ENCODE results near the gene NSUN5.
"Not testable (repeated sequence)": the region's sequence is repeated elsewhere in the genome, so short reads cannot be mapped to it uniquely, and the experiment has no call there.

Gene NSUN5

DNA sequence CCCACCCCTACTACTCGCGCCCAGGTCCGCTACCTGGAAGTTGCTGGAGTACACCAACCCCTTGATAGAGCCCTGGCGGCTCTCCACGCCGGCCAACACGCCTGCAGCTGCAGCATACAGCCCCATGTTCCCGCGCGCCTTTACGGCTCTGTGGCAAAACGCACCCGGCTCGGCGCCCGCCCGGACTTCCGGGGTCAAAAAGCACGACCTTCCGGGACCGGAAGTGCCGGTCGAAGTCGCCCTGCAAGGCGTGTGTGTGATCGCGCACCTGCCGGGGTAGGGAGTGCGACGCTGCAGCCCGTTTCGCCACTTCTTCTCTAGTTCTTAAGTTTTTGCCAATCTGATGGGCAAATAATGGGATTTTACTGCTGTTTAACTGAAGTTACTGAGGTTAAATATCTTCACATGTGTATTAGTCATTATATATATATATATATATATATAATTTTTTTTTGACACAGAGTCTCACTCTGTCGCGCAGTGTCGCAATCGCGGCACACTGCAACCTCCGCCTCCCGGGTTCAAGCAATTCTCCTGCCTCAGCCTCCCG is at the start of gene NSUN5:
TSS of gene NSUN5 (minus strand) at position 162 of the 550 bp plus-strand sequence. CDS start at position 126, 36 bp downstream.
- peak; percentile 12 to 70 for DNase-seq

DNA sequence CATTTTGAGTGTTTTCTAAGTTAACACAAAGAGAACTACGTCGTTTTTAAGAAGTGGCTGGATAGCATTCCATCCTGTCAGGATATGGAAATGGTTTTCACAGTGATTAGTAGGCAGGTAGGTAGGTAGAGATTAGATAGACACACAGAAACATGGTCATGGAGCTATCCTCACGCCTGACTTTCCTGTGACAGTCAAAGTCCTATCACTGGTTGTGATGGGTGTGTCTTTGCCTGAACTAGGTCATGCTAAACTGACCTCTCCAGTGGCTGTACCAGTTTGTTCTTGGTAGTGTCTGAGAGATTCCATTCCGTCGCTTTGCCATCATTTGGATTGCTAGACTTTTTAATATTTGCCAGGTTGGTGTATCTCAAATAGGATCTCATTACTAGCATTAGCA is 47.5 kb upstream of the NSUN5 start:
- no peak for DNase-seq

DNA sequence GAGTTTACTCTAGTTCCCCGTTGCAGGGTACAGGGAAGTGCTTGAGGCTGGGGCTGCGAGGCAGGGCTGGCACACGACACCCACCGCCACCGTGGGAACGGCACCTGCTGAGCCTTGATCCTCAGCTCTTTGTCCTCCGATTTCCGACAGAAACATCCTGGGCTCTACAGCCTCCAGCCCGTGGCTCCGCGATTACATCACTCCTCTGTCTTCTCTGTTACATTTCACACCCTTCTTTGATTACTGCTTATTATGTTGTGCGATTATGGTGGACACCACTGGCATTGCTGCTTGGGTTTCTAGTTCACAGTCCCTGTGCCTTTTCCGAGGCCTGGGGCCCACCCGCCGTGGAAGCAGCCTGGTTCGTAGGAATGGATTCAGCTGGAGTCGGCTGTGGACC is 46.2 kb upstream of the NSUN5 start:
- DNase-seq = no peak

DNA sequence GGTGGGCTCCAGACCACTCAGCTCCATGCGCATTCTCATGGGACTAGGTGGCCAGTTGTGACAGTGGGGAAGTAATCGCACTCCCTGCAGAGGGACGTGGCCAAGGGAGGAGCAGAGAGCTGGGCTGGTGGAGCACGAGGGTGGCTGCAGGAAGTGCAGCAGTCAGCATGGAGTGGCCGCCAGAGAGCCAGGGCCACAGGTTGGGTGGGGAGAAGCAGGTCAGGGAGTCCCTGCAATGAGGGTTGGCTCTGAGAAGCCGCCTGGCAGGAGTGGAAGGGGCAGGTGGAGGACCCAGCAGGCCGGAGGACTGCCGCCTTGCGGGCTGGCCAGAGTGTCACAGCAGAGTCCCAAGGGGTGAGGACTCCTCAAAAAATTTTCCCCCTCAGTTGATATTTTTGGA is 45.6 kb upstream of the NSUN5 start:
- no peak for DNase-seq

DNA sequence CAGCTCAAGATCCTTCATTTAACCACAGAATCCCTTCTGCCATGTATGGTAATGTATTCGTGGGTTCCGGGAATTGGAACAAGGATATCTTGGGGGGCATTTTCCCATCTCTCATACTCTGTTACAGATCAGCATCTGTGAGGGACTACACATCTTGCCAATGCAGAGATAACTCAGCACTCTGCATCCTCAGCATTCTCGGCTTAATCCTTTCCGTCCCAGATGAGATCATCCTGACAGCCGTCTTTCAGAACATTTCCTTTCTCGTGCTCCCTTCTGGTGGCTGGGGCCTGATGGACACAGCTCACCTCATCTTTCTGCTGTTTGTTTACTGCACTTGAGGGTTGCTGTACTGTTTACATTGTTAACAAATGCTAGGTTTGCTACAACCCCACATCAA is 44.6 kb upstream of the NSUN5 start:
- no peak for DNase-seq

DNA sequence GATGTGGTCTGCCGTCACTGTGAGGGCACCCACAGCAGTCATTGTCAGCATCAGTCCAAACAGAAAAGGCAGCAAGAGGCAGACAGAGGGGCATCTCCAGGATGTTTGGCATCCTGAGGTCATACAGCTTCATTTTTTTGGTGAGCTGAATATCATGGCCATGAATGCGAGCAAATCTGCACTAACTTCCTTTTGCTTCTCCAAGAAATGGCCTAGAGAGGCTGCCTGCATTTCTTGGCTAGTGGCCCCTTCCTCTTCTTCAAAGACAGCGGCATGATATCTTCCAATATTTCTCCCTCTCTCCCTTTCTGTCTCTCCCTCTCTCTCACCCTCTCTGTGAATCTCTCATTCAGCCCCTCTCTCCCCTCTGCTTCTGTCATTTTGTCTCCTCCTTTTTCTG is 44.2 kb upstream of the NSUN5 start:
- DNase-seq = no peak

DNA sequence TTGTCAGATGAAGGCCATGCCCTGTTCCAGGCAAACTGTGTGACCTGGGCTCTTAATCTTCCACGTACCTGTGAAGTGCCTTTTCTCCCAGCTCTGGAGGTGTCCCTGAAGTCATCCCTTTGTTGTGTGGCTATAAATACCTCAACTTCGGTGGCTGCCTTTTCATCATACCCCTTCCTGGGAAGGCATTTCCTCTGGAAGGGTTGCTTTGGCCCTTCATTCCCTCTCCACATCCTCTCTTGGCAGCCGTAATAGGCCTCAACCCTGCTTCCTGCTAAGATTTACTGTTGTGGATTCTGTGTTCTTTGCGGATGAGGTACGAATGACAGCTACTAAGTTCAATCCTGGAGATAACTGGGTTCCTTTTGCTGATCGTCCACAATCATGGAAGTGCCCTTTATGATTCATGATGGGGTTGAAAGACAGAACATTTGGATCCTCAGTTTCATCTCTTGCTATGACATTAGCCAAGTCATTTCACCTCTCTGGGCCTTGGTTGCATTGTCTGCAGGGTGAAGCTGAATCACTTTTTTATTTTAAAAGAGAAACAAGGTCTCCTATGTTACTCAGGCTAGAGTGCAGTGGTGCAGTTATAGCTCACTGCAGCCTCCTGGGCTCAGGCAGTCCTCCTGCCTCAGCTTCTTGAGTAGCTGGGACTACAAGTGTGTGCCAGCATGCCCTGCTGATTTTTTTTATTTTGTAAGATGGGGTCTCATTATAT is 43.0 kb upstream of the NSUN5 start:
- no peak for DNase-seq

DNA sequence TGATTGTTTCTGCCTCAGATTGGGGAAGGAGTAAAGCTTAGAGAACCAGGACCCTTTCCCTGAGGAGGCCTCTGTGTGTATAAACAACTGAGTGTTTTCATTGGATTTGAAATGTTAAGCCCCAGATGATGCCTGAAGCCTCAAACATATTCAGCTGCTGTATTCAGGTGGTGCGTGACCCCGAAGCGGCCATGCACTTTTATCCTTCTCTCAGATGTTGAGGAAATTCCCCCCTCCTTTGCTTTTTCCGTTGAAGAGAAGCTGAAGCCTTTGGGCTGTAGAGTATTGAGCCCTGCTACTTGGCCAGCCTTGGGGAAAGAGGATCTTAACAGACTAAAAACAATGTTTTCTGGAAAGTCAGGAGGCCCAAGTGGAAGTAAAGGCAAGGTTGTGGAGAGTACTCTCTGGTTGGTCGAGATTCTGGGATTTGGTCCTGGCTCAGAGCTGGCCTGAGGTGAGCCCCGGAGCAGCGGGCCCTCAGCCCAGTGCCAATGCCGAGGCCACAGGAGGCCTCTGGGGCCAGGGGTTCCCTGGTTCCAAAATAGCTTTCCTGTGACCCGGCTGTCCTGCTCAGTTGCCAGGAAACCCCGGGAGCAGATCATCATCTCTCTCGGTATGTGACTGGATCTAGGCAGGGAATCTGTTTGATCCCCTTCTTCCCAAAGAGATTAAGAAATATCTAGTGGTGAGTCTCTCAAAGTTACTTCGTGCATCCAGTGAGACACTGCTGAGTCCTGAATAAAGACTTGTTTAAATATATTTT is 41.9 kb upstream of the NSUN5 start:
- DNase-seq = no peak

DNA sequence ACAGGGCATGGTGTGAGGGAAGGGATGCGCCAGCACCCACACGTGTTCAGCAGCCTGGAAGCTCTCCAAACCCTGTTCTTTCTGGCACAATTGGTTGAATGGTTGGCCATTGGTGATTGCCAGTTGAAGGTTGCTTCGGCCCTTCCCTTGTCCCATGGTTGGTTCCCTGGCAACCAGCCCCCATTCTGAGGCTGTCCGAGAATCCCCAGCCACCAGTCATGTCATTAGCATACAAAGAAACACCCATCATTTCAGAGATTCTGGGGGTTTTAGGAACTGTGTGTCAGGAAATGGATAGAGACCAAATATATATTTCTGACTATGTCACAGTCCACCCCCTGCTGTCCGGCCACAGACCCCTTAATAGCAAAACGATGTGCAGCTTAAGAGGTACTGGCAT is 41.1 kb upstream of the NSUN5 start:
- no peak for DNase-seq

DNA sequence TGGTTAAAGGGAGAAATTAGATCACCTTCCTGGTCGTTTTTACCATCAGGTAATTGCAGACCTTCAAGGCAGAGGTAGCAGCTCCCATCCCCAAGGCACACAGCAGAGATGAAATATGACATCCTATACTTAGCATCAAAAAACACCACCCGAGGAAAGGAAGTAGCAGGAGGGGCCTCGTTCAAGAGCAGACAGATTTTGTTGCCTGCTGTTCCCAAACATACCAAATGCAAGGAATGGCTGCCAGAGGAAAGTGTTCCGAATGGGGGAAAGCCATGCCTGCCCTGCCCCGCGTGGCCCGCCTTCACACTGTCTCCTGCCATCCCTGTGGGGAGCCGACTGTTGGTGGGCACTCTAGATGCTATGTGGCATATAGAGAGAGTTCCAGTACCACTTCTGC is 37.3 kb upstream of the NSUN5 start:
- no peak for DNase-seq

DNA sequence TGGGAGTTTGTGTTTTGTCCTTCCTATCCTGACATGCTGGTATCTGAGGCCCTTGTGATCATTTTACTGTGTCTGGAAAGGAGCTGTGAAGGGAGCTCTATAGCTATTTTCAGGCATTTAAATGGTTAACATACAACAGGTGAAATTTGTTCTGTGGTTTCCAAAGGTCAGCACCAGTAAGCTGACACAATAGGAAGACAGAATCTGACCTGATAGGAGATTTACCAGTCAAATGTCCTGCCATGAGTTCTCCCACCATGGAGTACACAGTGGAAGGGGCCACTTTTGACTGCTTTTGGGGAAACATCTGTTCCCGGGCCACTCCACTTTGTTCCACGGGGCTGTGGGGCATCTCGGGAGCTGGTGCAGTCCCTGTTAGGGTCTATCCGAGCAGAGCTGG is 36.9 kb upstream of the NSUN5 start:
- DNase-seq = no peak

DNA sequence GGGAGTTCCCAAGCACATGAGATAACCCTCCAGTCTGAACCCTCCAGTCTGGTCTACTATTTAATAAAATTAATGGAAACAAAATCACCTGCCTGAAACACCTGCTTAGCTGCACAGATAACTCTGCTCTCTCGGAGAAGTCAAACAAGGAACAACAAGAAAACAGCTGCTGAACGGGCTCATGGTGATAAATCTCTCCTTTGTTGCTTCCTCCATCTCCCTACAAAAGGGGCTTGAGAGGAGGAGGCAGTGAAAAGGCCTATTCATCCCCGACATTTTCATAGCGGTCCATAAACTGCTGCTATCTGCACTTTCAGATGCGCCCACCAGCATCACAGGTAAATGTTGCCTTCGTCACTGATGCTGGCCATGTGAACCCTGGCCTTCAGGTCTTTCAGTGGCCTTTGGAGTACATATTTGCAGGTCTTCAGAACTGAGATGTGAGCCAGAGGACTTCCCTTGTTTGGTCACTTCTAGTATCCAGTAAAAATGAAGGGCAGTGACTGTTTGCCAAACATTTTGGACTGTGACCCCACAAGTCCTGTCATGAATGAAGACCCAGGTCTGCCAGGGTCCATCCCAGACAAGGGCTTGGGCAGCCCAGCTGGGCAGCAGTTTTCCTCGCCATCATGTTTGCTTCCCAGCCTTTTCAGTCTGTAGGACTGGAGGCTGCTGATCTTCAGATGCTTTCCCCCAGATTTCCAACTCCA is 35.2 kb upstream of the NSUN5 start:
- no peak for DNase-seq

DNA sequence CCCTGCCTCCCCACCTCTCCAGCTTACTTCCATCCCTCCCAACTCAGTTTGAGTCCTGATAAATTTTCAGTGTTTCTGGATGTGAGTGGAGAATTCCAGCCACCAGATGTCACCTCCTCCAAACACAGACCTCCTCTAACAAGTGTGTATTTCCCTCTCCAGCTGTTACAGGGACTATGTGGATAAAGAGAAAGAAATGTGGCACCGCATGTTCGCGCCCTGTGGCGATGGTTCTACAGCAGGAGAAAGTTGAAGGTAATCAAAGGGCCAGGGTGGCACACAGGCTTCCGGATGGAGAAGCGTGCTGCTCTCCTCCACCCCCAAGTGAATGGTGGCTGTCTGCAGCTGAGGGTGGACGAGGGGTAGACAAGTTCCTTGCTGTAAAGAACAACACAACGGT is 34.0 kb upstream of the NSUN5 start:
- peak in 1 of 2 donors; percentile 3 for DNase-seq

DNA sequence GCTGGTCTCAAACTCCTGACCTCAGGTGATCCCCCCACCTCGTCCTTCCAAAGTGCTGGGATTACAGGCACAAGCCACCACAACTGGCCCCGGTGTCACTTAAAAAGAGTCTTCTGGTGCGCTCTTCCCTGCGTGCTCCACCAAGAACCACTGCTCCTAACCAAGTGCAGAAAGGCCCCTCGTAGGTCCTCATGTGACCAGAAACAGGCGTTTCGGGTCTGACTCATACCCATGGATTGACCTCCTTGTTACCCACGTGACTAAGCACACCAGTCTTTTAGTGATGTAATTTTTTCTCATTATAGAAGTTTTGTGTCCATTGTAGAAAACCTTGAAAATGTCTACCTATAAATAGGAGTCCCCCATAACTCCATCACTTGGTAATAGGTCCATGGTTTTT is 33.3 kb upstream of the NSUN5 start:
- DNase-seq = no peak

DNA sequence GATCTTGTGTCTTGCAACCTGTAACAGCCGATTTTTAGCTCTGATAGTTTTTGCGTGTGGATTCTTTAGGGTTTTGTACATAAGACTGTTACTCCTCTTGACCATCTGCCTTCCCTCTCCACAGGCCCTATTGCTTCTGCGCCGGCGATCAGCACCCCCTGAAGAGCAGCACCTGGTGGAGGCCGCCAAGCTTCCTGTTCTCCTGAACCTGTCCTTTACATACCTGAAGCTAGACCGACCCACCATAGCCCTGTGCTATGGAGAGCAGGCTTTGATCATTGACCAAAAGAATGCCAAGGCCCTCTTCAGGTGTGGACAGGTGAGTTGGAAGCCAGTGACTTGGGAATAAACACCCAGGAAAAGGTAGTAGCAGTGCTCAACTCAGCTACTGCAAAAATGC is 31.9 kb upstream of the NSUN5 start:
- DNase-seq = no peak

DNA sequence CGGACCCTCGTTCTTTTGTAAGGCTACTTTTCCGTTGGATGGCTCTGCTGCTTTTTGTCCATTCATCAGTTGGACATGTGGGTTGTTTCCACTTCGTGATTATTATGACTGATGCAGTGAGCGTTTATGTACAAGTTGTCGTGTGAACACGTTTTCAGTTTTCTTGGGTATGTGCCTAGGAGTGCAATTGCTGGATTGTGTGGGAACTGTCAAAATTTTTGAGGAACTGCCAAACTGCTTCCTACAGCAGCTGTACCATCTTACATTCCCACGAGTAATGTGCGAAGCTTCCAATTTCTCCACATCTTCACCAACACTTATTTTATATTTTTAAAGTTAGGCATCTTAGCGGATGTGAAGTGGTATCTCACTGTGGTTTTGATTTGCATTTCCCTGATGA is 29.7 kb upstream of the NSUN5 start:
- DNase-seq = no peak

DNA sequence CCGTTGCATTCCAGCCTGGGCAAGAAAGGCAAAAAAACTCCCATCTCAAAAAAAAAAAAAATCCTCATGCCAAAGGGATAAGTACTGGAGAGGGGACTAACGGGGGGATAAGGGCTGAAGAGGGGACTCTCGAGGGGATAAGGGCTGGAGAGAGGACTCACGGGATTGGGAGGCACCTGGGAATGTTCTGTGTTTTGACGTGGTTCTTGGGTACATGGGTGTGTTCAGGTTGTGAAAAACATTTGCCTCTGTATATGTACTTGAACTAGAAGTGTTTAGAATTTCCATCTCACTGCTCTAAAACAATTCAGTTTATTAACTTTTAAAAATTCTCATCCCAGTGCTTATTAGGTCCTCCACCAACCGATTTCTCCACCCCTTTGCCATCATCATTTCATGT is 23.8 kb upstream of the NSUN5 start:
- no peak for DNase-seq

DNA sequence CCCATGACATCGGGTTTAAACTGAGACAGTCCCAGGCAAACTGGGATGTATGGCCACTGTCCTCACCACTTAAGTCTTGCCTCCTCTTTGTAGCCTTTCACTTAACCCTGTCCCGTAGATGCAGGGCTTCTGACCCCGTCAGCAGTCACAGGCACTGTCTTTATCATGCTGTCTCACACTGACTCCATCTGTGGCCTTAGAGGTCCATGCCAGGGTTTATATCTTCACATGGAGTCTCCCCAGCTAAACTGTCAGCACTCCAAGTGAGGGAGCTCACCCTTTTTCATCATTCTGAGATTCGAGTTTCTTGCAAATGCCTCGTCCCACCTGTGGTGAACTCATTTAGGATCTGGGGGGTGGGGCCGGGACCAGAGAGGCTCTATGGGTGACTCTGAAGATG is 22.1 kb upstream of the NSUN5 start:
- DNase-seq = no peak

DNA sequence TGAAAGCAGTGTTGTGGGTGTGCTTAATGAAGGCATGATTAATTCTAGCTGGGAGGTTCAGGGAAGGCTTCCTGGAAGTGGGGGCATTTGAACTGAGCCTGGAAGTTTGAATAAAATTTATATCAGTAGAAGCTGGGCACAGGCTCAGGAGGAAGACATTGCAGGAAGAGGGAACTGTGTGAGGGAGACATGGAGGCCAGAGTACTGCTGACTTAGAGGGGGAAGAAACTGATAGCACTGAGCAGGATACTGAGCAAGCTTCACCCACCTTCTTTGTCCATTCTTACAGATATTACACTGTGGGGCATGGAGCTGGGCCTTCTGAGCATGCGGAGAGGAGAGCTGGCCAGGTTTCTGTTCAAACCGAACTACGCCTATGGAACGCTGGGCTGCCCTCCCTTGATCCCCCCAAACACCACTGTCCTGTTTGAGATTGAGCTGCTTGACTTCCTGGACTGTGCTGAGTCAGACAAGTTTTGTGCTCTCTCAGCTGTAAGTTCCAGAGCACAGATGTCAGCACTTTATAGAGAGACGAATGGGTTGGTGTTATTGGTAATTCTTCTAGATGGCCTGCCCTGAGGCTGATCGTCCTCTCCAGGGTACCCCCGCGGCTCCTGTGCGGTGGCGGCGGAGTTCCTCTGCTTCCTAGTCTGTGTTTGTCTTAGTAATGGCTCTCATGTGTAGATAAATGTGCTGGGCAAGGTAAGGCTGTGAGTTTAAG is 21.4 kb upstream of the NSUN5 start:
- peak in 1 of 2 donors; percentile 2 for DNase-seq

DNA sequence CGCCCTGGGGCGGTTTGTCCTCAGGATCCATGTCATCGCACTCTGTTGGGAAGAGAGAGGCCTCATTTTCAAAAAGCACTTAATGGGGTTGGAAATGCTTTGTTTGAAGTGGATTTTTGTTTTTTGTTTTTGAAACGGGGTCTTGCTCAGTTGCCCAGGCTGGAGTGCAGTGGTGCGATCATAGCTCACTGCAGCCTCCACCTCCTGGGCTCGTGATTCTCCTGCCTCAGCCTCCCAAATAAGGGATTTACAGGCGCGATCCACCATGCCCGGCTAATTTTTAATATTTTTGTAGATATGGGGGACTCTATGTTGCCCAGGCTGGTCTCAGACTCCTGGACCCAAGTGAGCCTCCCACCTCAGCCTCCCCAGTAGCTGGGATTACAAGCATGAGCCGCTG is 20.1 kb upstream of the NSUN5 start:
- no peak for DNase-seq

DNA sequence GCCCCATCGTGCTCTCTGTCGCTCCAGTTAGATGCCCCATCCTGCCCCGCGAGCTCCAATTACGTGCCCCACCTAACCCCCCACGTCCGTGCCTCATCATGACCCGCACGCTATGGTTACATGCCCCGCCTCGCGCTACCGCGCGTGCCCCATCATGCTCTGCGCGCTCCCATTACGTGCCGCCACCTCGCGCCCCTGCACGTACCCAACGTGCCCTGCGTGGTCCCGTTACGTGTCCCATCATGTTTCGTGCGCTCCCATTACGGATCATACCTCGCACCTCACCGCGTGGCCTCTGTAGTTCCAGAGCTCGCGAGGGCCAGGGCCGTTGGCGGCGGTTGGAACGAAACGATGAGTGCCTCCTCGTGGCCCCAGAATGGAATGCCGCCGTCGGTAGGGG is 19.3 kb upstream of the NSUN5 start, which contains the start of the genes FKBP6 and TRIM50:
TSS of gene FKBP6 (plus strand) at position 240 of the 400 bp plus-strand sequence. CDS start 268 bp downstream, outside the sequence.
TSS of gene TRIM50 (minus strand) at position 161 of the 400 bp plus-strand sequence. CDS start 3,295 bp downstream, outside the sequence.
- not testable (repeated sequence) for DNase-seq

DNA sequence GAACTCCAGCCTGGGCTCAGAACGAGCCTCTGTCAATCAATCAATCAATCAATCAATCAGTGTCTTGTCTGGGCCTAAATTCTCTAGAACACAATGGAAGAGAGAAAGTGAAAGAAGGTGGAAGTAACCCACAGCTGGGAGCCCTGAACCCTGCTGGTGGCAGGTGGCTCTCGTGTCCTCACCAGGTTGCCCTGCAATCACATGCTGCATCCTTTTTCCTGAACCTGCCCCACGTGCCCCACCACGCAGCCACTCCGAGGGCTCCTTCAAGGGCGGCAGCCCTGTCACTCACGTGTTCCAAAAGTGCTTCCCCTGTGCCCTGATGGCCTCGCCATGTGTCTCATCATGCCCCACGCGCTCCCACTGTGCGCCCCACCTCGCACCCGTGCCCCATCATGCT is 18.8 kb upstream of the NSUN5 start:
- DNase-seq = not testable (repeated sequence)

DNA sequence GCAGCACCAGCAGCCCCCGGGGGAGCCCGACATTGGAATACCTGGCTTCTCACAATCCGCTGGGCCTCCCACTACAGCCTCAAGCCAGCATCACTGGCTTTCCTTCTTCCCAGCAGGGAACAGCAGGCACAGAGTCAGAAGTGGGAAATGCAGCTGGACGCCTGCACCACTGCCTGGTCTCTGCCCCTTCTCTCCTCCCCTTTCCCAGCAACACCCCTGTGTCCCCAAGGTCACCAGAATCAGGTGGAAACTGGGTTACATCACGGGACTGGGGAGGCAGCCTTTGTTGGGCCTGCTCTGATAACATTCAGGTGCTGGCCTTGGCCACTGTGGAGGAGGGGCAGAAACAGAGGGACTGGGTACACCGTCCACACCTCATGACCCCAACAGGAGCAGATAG is 16.8 kb upstream of the NSUN5 start:
- DNase-seq = not testable (repeated sequence)
